ENCODE data around the gene ADAMTS17. TPM values are rescaled to one million over a fixed set of nuclear protein-coding genes. Genes with fewer than 3 reads are reported as not detected.

ADAMTS17 gene
- total RNA-seq, 1 donor from 2014 or later, result 0.83 TPM

DNA sequence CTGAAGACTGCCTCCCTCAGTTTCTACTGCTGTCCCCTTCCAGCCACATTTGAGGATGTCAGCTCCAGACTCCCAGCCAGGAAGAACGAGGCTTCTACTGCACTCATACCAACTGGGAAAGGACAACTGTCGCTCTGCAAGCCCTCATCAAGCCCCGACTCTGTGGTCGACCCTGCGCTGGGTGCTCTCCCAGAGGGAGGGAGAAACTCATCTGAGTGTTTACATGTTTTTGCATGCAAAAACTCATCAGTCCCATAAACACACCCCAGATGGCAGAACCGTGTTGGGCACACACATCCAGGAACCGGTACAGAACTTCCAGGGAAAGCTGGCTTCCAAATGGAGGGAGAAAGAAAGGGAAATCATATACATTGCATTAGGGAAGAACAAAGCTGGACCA, 43.5 kb downstream of the ADAMTS17 start:
- Mint-ChIP-seq H3K27ac (no peak overlapping the region), H3K36me3 (ENCODE audit: low read depth) (no peaks in the 10 kb centered on the region), H3K4me3 (no peak overlapping the region), H3K27me3 (ENCODE audit: insufficient read depth) (peaks cover 2% of the 10 kb centered on the region), H3K4me1 (ENCODE audit: low read depth) (no peaks in the 10 kb centered on the region), H3K9me3 (peaks cover 14% of the 10 kb centered on the region)
- no peak for DNase-seq (ENCODE audit: low spot score)
- intact Hi-C loops (cut with micrococcal nuclease), result no loop called here

- intact Hi-C loops (cut with micrococcal nuclease), result no loop called here
- H3K4me3 Mint-ChIP-seq, result no peak overlapping the region
- no peak overlapping the region for H3K27ac Mint-ChIP-seq
- no peak for DNase-seq (ENCODE audit: low spot score)
- peaks cover 2% of the 10 kb centered on the region for H3K27me3 Mint-ChIP-seq (ENCODE audit: insufficient read depth)
- H3K36me3 Mint-ChIP-seq (ENCODE audit: low read depth), result no peaks in the 10 kb centered on the region
- peaks cover 14% of the 10 kb centered on the region for H3K9me3 Mint-ChIP-seq
- no peaks in the 10 kb centered on the region for H3K4me1 Mint-ChIP-seq (ENCODE audit: low read depth)
These were observed 44.0 kb downstream of the ADAMTS17 start for GRCh38 chr15:100297812-100298211.

DNA sequence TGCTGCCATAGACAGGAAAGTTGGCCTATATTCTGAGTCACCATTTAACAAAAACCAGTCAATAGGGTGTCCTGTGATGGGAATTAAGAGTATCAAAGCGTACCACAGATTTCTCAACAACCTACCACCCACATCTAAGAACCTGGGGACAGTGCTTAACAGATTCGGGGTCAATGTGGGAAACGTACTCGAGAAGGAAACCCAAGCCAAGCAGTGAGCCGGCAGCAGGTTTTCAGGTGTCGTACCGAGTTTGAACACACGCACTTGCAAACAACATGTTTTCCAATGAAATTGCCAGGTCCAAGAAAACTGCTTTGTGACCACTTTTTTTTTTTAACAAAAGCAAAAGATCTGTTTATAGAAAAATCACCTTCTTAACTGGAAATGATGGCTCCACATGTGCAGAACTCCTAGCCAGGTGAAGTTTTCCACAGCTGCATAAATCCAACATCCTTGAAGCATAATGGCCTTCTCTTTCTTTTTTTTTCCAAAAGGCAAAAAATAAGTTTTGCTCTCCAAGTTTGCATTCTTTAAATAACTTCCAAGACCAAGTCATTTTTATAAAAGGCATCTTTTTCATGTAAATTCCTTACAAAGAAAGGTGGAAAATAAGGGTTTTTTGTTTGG, 45.7 kb downstream of the ADAMTS17 start:
- Mint-ChIP-seq H3K9me3 (peaks cover 17% of the 10 kb centered on the region), H3K36me3 (ENCODE audit: low read depth) (no peaks in the 10 kb centered on the region), H3K27me3 (ENCODE audit: insufficient read depth) (peaks cover 2% of the 10 kb centered on the region), H3K4me1 (ENCODE audit: low read depth) (no peaks in the 10 kb centered on the region), H3K27ac (no peak overlapping the region), H3K4me3 (no peak overlapping the region)
- DNase-seq (ENCODE audit: low spot score), result no peak
- intact Hi-C loops (cut with micrococcal nuclease), result no loop called here

GRCh38 chr15:100292010-100292409, 49.8 kb downstream of the ADAMTS17 start:
- no peak for DNase-seq (ENCODE audit: low spot score)
- peaks cover 2% of the 10 kb centered on the region for H3K27me3 Mint-ChIP-seq (ENCODE audit: insufficient read depth)
- intact Hi-C loops (cut with micrococcal nuclease), result no loop called here
- H3K27ac Mint-ChIP-seq, result no peak overlapping the region
- peaks cover 9% of the 10 kb centered on the region for H3K9me3 Mint-ChIP-seq
- H3K4me3 Mint-ChIP-seq, result no peak overlapping the region
- H3K36me3 Mint-ChIP-seq (ENCODE audit: low read depth), result no peaks in the 10 kb centered on the region
- H3K4me1 Mint-ChIP-seq (ENCODE audit: low read depth), result no peaks in the 10 kb centered on the region

GRCh38 chr15:100291106-100291505, 50.7 kb downstream of the ADAMTS17 start:
- Mint-ChIP-seq H3K4me3 (no peak overlapping the region), H3K9me3 (peaks cover 12% of the 10 kb centered on the region), H3K36me3 (ENCODE audit: low read depth) (no peaks in the 10 kb centered on the region), H3K27me3 (ENCODE audit: insufficient read depth) (peaks cover 2% of the 10 kb centered on the region), H3K4me1 (ENCODE audit: low read depth) (no peaks in the 10 kb centered on the region), H3K27ac (no peak overlapping the region)
- intact Hi-C loops (cut with micrococcal nuclease), result no loop called here
- no peak for DNase-seq (ENCODE audit: low spot score)

GRCh38 chr15:100285641-100286295, 56.0 kb downstream of the ADAMTS17 start:
- H3K27me3 Mint-ChIP-seq (ENCODE audit: insufficient read depth), result peaks cover 2% of the 10 kb centered on the region
- H3K27ac Mint-ChIP-seq, result no peak overlapping the region
- no peak for DNase-seq (ENCODE audit: low spot score)
- H3K4me3 Mint-ChIP-seq, result no peak overlapping the region
- peaks cover 3% of the 10 kb centered on the region for H3K9me3 Mint-ChIP-seq
- H3K36me3 Mint-ChIP-seq (ENCODE audit: low read depth), result no peaks in the 10 kb centered on the region
- intact Hi-C loops (cut with micrococcal nuclease), result no loop called here
- H3K4me1 Mint-ChIP-seq (ENCODE audit: low read depth), result no peaks in the 10 kb centered on the region

DNA sequence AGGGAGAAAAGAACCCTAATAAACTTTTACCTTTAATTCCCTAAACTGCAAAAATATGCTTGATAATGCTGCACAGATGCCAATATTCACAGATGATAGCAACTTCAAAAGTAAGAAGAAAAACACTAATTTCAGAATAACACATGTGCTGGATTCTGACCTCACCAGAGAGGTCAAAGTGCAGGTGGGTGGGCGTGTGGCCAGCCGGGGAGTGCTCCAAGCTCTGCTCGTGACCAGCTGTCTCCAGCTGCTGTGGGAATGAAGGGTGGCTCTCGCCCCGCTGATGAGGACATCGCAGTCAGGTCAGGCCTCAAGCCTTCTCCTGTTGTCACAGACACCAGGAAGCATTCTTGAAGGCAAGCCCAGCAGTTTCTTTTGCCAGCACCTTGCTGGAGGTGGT, 57.1 kb downstream of the ADAMTS17 start:
- Mint-ChIP-seq H3K4me3 (no peak overlapping the region), H3K36me3 (ENCODE audit: low read depth) (no peaks in the 10 kb centered on the region), H3K27ac (no peak overlapping the region), H3K27me3 (ENCODE audit: insufficient read depth) (peaks cover 2% of the 10 kb centered on the region), H3K9me3 (peaks cover 3% of the 10 kb centered on the region), H3K4me1 (ENCODE audit: low read depth) (no peaks in the 10 kb centered on the region)
- DNase-seq (ENCODE audit: low spot score), result no peak
- intact Hi-C loops (cut with micrococcal nuclease), result no loop called here

GRCh38 chr15:100284191-100284590, 57.6 kb downstream of the ADAMTS17 start:
- Mint-ChIP-seq H3K4me1 (ENCODE audit: low read depth) (no peaks in the 10 kb centered on the region), H3K36me3 (ENCODE audit: low read depth) (no peaks in the 10 kb centered on the region), H3K27me3 (ENCODE audit: insufficient read depth) (no peaks in the 10 kb centered on the region), H3K9me3 (peaks cover 3% of the 10 kb centered on the region), H3K27ac (no peak overlapping the region), H3K4me3 (no peak overlapping the region)
- intact Hi-C loops (cut with micrococcal nuclease), result no loop called here
- DNase-seq (ENCODE audit: low spot score), result no peak

GRCh38 chr15:100281096-100281917, 60.5 kb downstream of the ADAMTS17 start:
- Mint-ChIP-seq H3K4me3 (no peak overlapping the region), H3K9me3 (no peaks in the 10 kb centered on the region), H3K27ac (no peak overlapping the region), H3K36me3 (ENCODE audit: low read depth) (no peaks in the 10 kb centered on the region), H3K4me1 (ENCODE audit: low read depth) (no peaks in the 10 kb centered on the region), H3K27me3 (ENCODE audit: insufficient read depth) (no peaks in the 10 kb centered on the region)
- intact Hi-C loops (cut with micrococcal nuclease), result no loop called here
- no peak for DNase-seq (ENCODE audit: low spot score)

DNA sequence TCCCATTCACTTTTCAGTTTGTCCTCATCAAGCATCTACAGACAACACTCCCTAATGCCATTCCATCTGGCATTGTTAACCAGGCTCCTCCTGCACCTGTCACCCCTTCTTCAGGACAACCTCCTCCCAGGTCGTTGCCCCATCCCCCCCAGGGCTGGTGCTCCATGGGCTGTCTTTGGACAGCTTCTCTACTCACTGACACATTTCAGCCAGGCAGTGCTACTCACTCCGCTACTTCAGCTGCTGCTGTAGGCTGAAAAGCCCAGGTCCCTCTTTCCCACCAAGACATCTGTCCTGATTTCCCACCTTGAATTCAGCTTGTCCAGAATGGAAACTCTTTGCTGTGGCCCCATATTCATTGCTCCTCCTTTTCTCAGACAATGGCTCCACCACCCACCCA, 61.9 kb downstream of the ADAMTS17 start:
- H3K4me1 Mint-ChIP-seq (ENCODE audit: low read depth), result no peaks in the 10 kb centered on the region

GRCh38 chr15:100279446-100279845, 62.3 kb downstream of the ADAMTS17 start:
- no peak for DNase-seq (ENCODE audit: low spot score)
- Mint-ChIP-seq H3K36me3 (ENCODE audit: low read depth) (no peaks in the 10 kb centered on the region), H3K27ac (no peak overlapping the region), H3K27me3 (ENCODE audit: insufficient read depth) (no peaks in the 10 kb centered on the region), H3K4me1 (ENCODE audit: low read depth) (no peaks in the 10 kb centered on the region), H3K4me3 (no peak overlapping the region), H3K9me3 (no peaks in the 10 kb centered on the region)
- intact Hi-C loops (cut with micrococcal nuclease), result no loop called here

More for the DNA sequence above, 61.9 kb downstream of the ADAMTS17 start:
- Mint-ChIP-seq H3K27ac (no peak overlapping the region), H3K36me3 (ENCODE audit: low read depth) (no peaks in the 10 kb centered on the region), H3K4me3 (no peak overlapping the region), H3K27me3 (ENCODE audit: insufficient read depth) (no peaks in the 10 kb centered on the region), H3K9me3 (no peaks in the 10 kb centered on the region)
- intact Hi-C loops (cut with micrococcal nuclease), result no loop called here
- no peak for DNase-seq (ENCODE audit: low spot score)

- Mint-ChIP-seq H3K36me3 (ENCODE audit: low read depth) (no peaks in the 10 kb centered on the region), H3K4me1 (ENCODE audit: low read depth) (no peaks in the 10 kb centered on the region), H3K27ac (no peak overlapping the region), H3K9me3 (peaks cover 4% of the 10 kb centered on the region), H3K27me3 (ENCODE audit: insufficient read depth) (no peaks in the 10 kb centered on the region), H3K4me3 (no peak overlapping the region)
- intact Hi-C loops (cut with micrococcal nuclease), result no loop called here
- no peak for DNase-seq (ENCODE audit: low spot score)
These were observed 63.0 kb downstream of the ADAMTS17 start for GRCh38 chr15:100278596-100279380.

Measured in activated T-helper 1 cell treated with anti-CD3 and anti-CD28 coated beads, Interleukin-12 subunit alpha, Interleukin-12 subunit beta, Interleukin-2, Interleukin-4 antibody, amounts not matched to agents 30 ng/mL and 10 ng/mL and 1 ng/mL, durations not matched to agents 14 hours and 24 hours and 36 hours (primary cell).